Right cardiac atrium (tissue), 5 donors: ENCODE data around the gene VEPH1. TPM values are rescaled to one million over a fixed set of nuclear protein-coding genes. Genes with fewer than 3 reads are reported as not detected.

ENCODE experiments used
- ATAC-seq, 2 donors: fragments of 200-7000 bp; cut with Tn5 transposase; one replicate each; pipeline versions ENCODE4 v1.8.0 to v1.9.1; 2020; ENCODE audit warnings: moderate library complexity in 2 of 2, mild to moderate bottlenecking in 1 of 2
- DNase-seq, 3 donors: peaks; one replicate each; pipeline ENCODE4 v3.0.0-alpha.2; 2020
- H3K27ac ChIP-seq: one replicate; pipeline ENCODE4 v1.5.1; 2013; ENCODE audit warnings: mild to moderate bottlenecking, low read length, control low read depth, moderate library complexity
- H3K27me3 ChIP-seq: one replicate; pipeline ENCODE4 v1.6.1; 2013; ENCODE audit not compliant: control insufficient read depth, insufficient read depth
- H3K4me1 ChIP-seq: one replicate; pipeline ENCODE4 v1.6.1; 2013; ENCODE audit warnings: low read length; ENCODE audit not compliant: control insufficient read depth, insufficient read depth
- H3K4me3 ChIP-seq: one replicate; pipeline ENCODE4 v1.5.1; 2013; ENCODE audit warnings: low read length, control low read depth
- H3K9me3 ChIP-seq: one replicate; pipeline ENCODE4 v1.6.1; 2013; ENCODE audit warnings: low read length; ENCODE audit not compliant: control insufficient read depth
- WGBS: extraction: QIAGEN DNeasy Blood & Tissue Kit; methylation state at CpG from one replicate; pipeline ENCODE4 v1.1.7; 2013; 5-methylcytosine and 5-hydroxymethylcytosine counted together
- intact Hi-C, 4 donors: fragments of 100-400 bp; cut with DNase I; formaldehyde crosslinking; loops; one replicate each; pipeline versions ENCODE4 v1.11.0 to v1.14.0; 2022 to 2023
- polyA plus RNA-seq: library from polyadenylated mRNA; stranded (reverse); fragments of 200-250 nt; gene quantifications from one replicate; pipeline ENCODE4 v1.2.3, GENCODE V29; 2013
- total RNA-seq, 4 donors: library from RNA; stranded (reverse); fragmentation: NEBNext Ultra II Directional; extraction: Animal tissue kit (Norgen Biotek cat#: 25700); gene quantifications; one replicate each; pipeline ENCODE4 v1.2.1, GENCODE V29; 2021
- donor health status: healthy with polysubstance abuse.
- donor health status: DM: no; HTN: yes; CAD: no.
- donor health status: DM: no; HTN: no; CAD: no.
- donor health status: DM: no; HTN: yes; CAD: no; lungs with severe emphysema.
- donor health status: DM: yes; HTN: yes; CAD: no.

Gene VEPH1
- total and polyA plus RNA-seq, 5 donors: 0.22 to 0.26 (median 0.25) TPM; not detected in 2

- Histone ChIP-seq H3K4me3 (no peak overlapping the region), H3K9me3 (no peaks in the 10 kb centered on the region), H3K4me1 (no peaks in the 10 kb centered on the region), H3K27me3 (no peaks in the 10 kb centered on the region), H3K27ac (no peak overlapping the region)
- ATAC-seq (no peak), DNase-seq (no peak)
- 83% methylated on average over 3 of the region's 3 CpGs for WGBS
- intact Hi-C loops: no loop called here
Observed at GRCh38 chr3:157384491-157384890, 118.7 kb downstream of the VEPH1 start.

GRCh38 chr3:157384031-157384430, 119.2 kb downstream of the VEPH1 start:
- H3K4me1 ChIP-seq: no peaks in the 10 kb centered on the region
- no peaks in the 10 kb centered on the region for H3K9me3 ChIP-seq
- H3K4me3 ChIP-seq: no peak overlapping the region
- 70% methylated on average over 2 of the region's 2 CpGs for WGBS
- intact Hi-C loops: no loop called here
- H3K27ac ChIP-seq: no peak overlapping the region
- no peaks in the 10 kb centered on the region for H3K27me3 ChIP-seq
- ATAC-seq (no peak), DNase-seq (no peak)

- Histone ChIP-seq H3K4me3 (no peak overlapping the region), H3K27me3 (no peaks in the 10 kb centered on the region), H3K27ac (no peak overlapping the region), H3K4me1 (no peaks in the 10 kb centered on the region), H3K9me3 (no peaks in the 10 kb centered on the region)
- DNase-seq (no peak), ATAC-seq (no peak)
- intact Hi-C loops: no loop called here
- WGBS: 91% methylated on average over 4 of the region's 4 CpGs
Observed at GRCh38 chr3:157381606-157382005, 121.6 kb downstream of the VEPH1 start.

GRCh38 chr3:157379525-157380140, 123.6 kb downstream of the VEPH1 start:
- intact Hi-C loops: no loop called here
- 76% methylated on average over 1 of the region's 1 CpG for WGBS
- Histone ChIP-seq H3K4me1 (no peaks in the 10 kb centered on the region), H3K27me3 (no peaks in the 10 kb centered on the region), H3K4me3 (no peak overlapping the region), H3K9me3 (no peaks in the 10 kb centered on the region), H3K27ac (no peak overlapping the region)
- DNase-seq (no peak), ATAC-seq (no peak)

GRCh38 chr3:157376603-157377300, 126.5 kb downstream of the VEPH1 start:
- ATAC-seq: no peak
- WGBS: 67% methylated on average over 5 of the region's 5 CpGs
- H3K9me3 ChIP-seq: no peaks in the 10 kb centered on the region
- intact Hi-C loops: no loop called here
- no peaks in the 10 kb centered on the region for H3K4me1 ChIP-seq
- H3K4me3 ChIP-seq: no peak overlapping the region
- no peaks in the 10 kb centered on the region for H3K27me3 ChIP-seq
- H3K27ac ChIP-seq: no peak overlapping the region
- no peak for DNase-seq

DNA sequence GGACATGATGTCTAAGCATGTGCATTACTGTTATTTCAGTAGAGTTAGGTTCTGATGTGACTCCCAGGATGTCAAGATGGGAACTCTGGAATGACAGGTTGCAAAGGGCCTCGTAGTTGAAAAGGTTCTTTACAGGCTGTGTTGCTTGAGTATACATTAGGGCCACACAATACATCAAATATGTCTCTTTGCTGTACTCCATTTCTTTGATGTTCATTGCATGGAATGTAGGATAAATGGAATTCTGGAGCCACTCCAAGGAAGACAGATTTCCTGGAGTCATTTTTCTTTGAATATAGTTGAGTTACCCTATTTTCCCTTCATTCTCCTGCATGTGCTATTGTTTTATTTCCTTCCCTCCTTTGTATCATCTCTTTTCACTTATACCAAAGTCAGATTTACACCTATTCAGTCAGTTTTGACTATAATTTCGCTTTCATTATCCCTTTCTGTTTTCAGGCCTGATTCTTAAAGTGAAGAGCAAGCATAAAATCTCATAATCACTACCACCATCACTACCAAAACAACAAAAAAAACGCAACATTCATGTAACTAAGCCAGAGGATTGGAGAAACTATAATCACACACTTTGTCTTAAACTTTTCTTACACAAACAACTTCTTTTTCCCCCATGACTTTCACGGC, 127.8 kb downstream of the VEPH1 start:
- Histone ChIP-seq H3K4me1 (no peaks in the 10 kb centered on the region), H3K9me3 (no peaks in the 10 kb centered on the region), H3K4me3 (no peak overlapping the region), H3K27ac (no peak overlapping the region), H3K27me3 (no peaks in the 10 kb centered on the region)
- DNase-seq (no peak), ATAC-seq (no peak)
- 80% methylated on average over 4 of the region's 4 CpGs for WGBS
- intact Hi-C loops: no loop called here

- no peak overlapping the region for H3K27ac ChIP-seq
- intact Hi-C loops: no loop called here
- no peaks in the 10 kb centered on the region for H3K4me1 ChIP-seq
- H3K4me3 ChIP-seq: no peak overlapping the region
- ATAC-seq (no peak), DNase-seq (no peak)
- H3K9me3 ChIP-seq: no peaks in the 10 kb centered on the region
- WGBS: 96% methylated on average over 3 of the region's 3 CpGs
- no peaks in the 10 kb centered on the region for H3K27me3 ChIP-seq
Observed at GRCh38 chr3:157374933-157375332, 128.3 kb downstream of the VEPH1 start.

- Histone ChIP-seq H3K4me3 (no peak overlapping the region), H3K4me1 (no peaks in the 10 kb centered on the region), H3K27me3 (no peaks in the 10 kb centered on the region), H3K9me3 (no peaks in the 10 kb centered on the region), H3K27ac (no peak overlapping the region)
- intact Hi-C loops: no loop called here
- DNase-seq (no peak), ATAC-seq (no peak)
- WGBS: 77% methylated on average over 6 of the region's 6 CpGs
Observed at GRCh38 chr3:157373783-157374182, 129.4 kb downstream of the VEPH1 start.

- 95% methylated on average over 2 of the region's 2 CpGs for WGBS
- Histone ChIP-seq H3K4me1 (no peaks in the 10 kb centered on the region), H3K9me3 (no peaks in the 10 kb centered on the region), H3K27me3 (no peaks in the 10 kb centered on the region), H3K4me3 (no peak overlapping the region), H3K27ac (no peak overlapping the region)
- no peak for ATAC-seq
- intact Hi-C loops: no loop called here
- DNase-seq: no peak
Observed at GRCh38 chr3:157370867-157371266, 132.3 kb downstream of the VEPH1 start.

GRCh38 chr3:157369727-157370421, 133.3 kb downstream of the VEPH1 start:
- WGBS: 43% methylated on average over 4 of the region's 4 CpGs
- Histone ChIP-seq H3K9me3 (no peaks in the 10 kb centered on the region), H3K27me3 (no peaks in the 10 kb centered on the region), H3K27ac (no peak overlapping the region), H3K4me3 (no peak overlapping the region), H3K4me1 (no peaks in the 10 kb centered on the region)
- intact Hi-C loops: no loop called here
- ATAC-seq (peak; percentile 25 to 50), DNase-seq (peak in 2 of 3 donors; percentile 42 to 43)

GRCh38 chr3:157368171-157368570, 135.0 kb downstream of the VEPH1 start:
- no peak for ATAC-seq
- H3K9me3 ChIP-seq: no peaks in the 10 kb centered on the region
- intact Hi-C loops: no loop called here

More at GRCh38 chr3:157368171-157368570, 135.0 kb downstream of the VEPH1 start:
- no peak for DNase-seq
- no peak overlapping the region for H3K27ac ChIP-seq
- no peaks in the 10 kb centered on the region for H3K4me1 ChIP-seq
- H3K27me3 ChIP-seq: no peaks in the 10 kb centered on the region
- WGBS: 92% methylated on average over 3 of the region's 3 CpGs
- no peak overlapping the region for H3K4me3 ChIP-seq
